ENCODE data around the gene CNDP2. TPM values are rescaled to one million over a fixed set of nuclear protein-coding genes. Genes with fewer than 3 reads are reported as not detected.

The CNDP2 gene
- total RNA-seq, 1 donor from 2014 or later = 52.5 TPM

DNA sequence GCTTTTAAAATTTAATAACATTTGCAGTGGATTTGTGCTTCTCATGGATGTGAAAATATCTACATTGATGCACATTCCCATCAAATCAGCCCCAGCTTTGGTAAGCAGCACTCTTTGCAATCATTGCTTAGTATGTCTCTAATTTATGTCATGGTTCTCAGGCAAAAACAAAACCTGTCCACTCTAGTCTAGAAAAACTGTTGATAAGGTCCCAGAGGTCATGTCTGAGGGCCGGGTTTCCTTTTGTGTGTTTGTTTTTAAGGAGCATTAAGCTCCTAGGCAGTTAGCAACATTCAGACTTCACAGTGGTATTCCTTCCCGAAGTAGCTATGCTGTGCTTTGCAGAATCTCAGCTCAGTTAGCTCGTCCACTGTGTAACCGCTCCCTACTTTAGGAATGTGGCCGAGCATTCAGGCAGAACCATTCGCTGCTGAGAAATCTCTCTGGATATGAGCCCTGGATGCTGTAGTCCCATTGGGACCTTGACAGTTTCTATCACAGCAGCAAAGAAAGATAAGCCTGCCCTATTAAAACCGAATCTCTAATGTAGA, 43.1 kb upstream of the CNDP2 start:
- H3K27ac ChIP-seq = no peak overlapping the region
- peaks cover 12% of the 10 kb centered on the region for H3K4me1 ChIP-seq
- intact Hi-C loops (cut with DNase I) = no loop called here
- no peak overlapping the region for H3K4me3 ChIP-seq
- no peak for DNase-seq (ENCODE audit: extremely low spot score in 2 of 2)
- H3K36me3 ChIP-seq = no peaks in the 10 kb centered on the region
- H3K27me3 ChIP-seq = no peaks in the 10 kb centered on the region
- TF ChIP-seq POLR2A (IDR thresholded peaks at IDR 0.05) (no peak), POLR2AphosphoS5 (IDR thresholded peaks at IDR 0.05; ENCODE audit: insufficient read depth in 1 of 2, low read depth in 1 of 2) (no peak)
- TF ChIP-seq, protein P1, sequence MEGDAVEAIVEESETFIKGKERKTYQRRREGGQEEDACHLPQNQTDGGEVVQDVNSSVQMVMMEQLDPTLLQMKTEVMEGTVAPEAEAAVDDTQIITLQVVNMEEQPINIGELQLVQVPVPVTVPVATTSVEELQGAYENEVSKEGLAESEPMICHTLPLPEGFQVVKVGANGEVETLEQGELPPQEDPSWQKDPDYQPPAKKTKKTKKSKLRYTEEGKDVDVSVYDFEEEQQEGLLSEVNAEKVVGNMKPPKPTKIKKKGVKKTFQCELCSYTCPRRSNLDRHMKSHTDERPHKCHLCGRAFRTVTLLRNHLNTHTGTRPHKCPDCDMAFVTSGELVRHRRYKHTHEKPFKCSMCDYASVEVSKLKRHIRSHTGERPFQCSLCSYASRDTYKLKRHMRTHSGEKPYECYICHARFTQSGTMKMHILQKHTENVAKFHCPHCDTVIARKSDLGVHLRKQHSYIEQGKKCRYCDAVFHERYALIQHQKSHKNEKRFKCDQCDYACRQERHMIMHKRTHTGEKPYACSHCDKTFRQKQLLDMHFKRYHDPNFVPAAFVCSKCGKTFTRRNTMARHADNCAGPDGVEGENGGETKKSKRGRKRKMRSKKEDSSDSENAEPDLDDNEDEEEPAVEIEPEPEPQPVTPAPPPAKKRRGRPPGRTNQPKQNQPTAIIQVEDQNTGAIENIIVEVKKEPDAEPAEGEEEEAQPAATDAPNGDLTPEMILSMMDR (IDR thresholded peaks at IDR 0.05) = no peak
- H3K9me3 ChIP-seq = no peaks in the 10 kb centered on the region

DNA sequence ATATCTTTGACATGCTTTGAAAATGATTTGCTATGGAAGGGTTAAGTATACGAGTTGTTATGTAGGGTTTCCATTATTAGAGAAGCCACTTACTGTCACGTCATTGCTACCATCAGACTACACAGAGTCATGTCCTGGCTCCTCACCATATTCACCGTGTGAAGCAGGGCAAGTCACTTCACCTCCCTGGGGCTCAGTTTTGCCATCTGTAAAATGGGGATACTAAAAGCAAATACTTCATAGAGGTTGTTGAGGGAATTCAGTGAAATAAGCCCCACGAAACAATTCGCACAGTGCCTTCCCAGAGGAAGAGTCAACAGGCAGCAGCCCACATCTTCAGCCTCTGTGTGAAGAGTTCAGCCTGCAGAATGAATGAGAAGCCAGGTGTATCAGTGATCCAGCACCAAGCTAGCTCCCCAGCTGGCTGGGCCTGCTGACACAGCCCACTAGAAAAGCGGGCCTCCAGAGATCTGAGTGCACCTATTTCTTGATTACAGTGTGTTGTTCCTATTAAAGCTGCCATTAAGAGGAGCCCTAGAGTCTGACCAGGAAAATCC, 42.4 kb upstream of the CNDP2 start:
- H3K4me1 ChIP-seq = peaks cover 12% of the 10 kb centered on the region
- no peaks in the 10 kb centered on the region for H3K27me3 ChIP-seq
- no peaks in the 10 kb centered on the region for H3K9me3 ChIP-seq
- H3K4me3 ChIP-seq = no peak overlapping the region
- no peaks in the 10 kb centered on the region for H3K36me3 ChIP-seq
- DNase-seq (ENCODE audit: extremely low spot score in 2 of 2) = no peak
- intact Hi-C loops (cut with DNase I) = no loop called here
- H3K27ac ChIP-seq = no peak overlapping the region
- TF ChIP-seq POLR2A (IDR thresholded peaks at IDR 0.05) (no peak), POLR2AphosphoS5 (IDR thresholded peaks at IDR 0.05; ENCODE audit: insufficient read depth in 1 of 2, low read depth in 1 of 2) (no peak)
- TF ChIP-seq, protein P1 (IDR thresholded peaks at IDR 0.05) = no peak

- no peaks in the 10 kb centered on the region for H3K36me3 ChIP-seq
- no peak overlapping the region for H3K4me3 ChIP-seq
- intact Hi-C loops (cut with DNase I) = no loop called here
- H3K27ac ChIP-seq = no peak overlapping the region
- H3K4me1 ChIP-seq = peaks cover 12% of the 10 kb centered on the region
- TF ChIP-seq POLR2AphosphoS5 (IDR thresholded peaks at IDR 0.05; ENCODE audit: insufficient read depth in 1 of 2, low read depth in 1 of 2) = no peak
- H3K27me3 ChIP-seq = no peaks in the 10 kb centered on the region
- peak in 1 of 2 donors; percentile 54 for DNase-seq (ENCODE audit: extremely low spot score in 2 of 2)
- H3K9me3 ChIP-seq = no peaks in the 10 kb centered on the region
Observed at GRCh38 chr18:74454279-74454751, 41.8 kb upstream of the CNDP2 start.

- no peak for DNase-seq (ENCODE audit: extremely low spot score in 2 of 2)
- Histone ChIP-seq H3K36me3 (no peaks in the 10 kb centered on the region), H3K9me3 (no peaks in the 10 kb centered on the region), H3K27ac (no peak overlapping the region), H3K4me3 (no peak overlapping the region), H3K4me1 (peaks cover 12% of the 10 kb centered on the region), H3K27me3 (no peaks in the 10 kb centered on the region)
- intact Hi-C loops (cut with DNase I) = no loop called here
- TF ChIP-seq POLR2A (IDR thresholded peaks at IDR 0.05) (no peak), POLR2AphosphoS5 (IDR thresholded peaks at IDR 0.05; ENCODE audit: insufficient read depth in 1 of 2, low read depth in 1 of 2) (no peak)
- TF ChIP-seq, protein P1 (IDR thresholded peaks at IDR 0.05) = no peak
Observed at GRCh38 chr18:74455386-74455785, 40.8 kb upstream of the CNDP2 start.

DNA sequence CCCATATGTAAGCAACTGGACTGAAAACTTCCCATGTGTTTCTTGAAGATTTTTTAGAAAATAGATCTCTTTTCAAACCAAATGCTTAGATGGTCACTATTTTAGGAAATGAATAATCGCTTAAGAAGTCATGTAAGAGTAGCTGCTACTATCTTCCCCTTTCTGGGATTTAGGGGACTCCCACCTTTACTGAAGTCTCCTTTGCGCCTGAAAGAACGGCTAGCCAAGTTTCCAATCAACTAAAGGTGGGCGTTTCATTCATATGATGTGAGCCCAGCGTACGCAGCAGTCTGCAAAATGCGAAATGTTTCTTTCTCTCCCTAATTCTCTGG, 40.2 kb upstream of the CNDP2 start:
- Histone ChIP-seq H3K27me3 (no peaks in the 10 kb centered on the region), H3K36me3 (no peaks in the 10 kb centered on the region), H3K4me1 (peaks cover 12% of the 10 kb centered on the region), H3K4me3 (peak overlapping the region; percentile 45 to 48), H3K9me3 (no peaks in the 10 kb centered on the region), H3K27ac (no peak overlapping the region)
- TF ChIP-seq, protein P1 (IDR thresholded peaks at IDR 0.05) = no peak
- TF ChIP-seq POLR2A (IDR thresholded peaks at IDR 0.05) = no peak
- no peak for TF ChIP-seq POLR2AphosphoS5 (IDR thresholded peaks at IDR 0.05; ENCODE audit: insufficient read depth in 1 of 2, low read depth in 1 of 2)
- no peak for DNase-seq (ENCODE audit: extremely low spot score in 2 of 2)
- intact Hi-C loops (cut with DNase I) = no loop called here

Measured in vagina (tissue), 2 donors.